ENCODE results near the gene HYPK.
A peak's percentile ranks its signal among the peaks of the same experiment; 100 is the strongest.

The HYPK gene

GRCh38 chr15:43800286-43801141, at the start of gene HYPK:
TSS of gene HYPK (plus strand) at chr15:43800599. CDS start at chr15:43800623, 24 bp downstream.
- peak; percentile 90 for DNase-seq

DNA sequence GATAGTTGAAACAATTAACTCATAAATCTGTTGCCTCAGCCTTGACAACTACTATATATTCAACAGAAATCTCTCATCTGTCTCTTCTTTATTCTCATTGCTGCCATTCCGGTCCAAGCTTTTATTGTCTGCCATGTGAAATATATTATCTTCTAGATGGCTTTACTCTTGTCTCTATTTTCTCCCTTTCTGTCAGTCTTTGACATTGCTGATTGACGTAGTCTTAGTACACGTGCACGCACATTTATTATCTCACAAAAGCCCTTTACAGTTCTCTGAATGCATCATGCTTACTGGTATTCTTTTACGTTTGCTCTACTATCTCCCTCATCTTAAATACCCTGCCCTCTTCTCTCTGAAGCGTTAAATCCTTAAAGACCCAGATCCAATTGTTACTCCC, 48.5 kb upstream of the HYPK start:
- no peak for DNase-seq

DNA sequence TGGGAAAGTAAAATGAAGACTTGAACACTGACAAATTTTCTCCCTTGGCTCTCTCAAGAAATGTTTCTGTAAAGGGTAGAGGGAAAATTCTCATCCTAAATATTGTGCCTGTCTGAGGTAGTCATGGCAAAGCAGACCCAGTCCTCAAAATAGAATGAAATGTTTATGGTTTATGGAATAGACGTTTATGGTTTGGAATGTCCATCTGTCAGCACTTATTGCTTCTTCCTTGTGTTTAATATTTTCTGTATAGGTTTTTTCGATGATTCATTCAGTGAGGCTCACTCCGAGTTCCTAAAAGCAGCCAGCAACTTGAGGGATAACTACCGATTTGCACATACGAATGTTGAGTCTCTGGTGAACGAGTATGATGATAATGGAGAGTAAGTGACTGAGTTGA, 37.6 kb upstream of the HYPK start:
- DNase-seq, result no peak

- DNase-seq, result no peak
These were observed 36.5 kb upstream of the HYPK start for GRCh38 chr15:43763819-43764446.

GRCh38 chr15:43769584-43770228, 30.7 kb upstream of the HYPK start:
- peak; percentile 65 for DNase-seq

DNA sequence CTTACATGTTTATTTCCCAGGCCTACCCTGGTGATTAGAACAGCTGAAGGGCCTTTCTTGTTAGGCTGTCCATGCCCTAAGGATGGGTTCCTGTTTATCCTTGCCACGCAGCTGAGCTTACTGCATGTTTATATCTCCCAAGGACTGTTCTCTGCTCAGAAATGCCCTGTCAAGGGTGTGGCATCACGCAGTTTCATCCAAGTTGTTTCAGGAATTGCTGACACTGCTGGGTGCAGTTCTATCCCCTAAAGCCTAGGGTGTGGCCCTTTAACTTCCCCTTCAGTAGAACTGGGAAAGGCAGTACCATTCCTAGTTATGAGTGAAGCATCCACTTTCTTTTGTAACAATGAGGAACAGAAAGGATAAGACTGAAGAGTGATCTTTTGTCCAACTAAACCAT, 28.6 kb upstream of the HYPK start:
- peak; percentile 87 for DNase-seq

DNA sequence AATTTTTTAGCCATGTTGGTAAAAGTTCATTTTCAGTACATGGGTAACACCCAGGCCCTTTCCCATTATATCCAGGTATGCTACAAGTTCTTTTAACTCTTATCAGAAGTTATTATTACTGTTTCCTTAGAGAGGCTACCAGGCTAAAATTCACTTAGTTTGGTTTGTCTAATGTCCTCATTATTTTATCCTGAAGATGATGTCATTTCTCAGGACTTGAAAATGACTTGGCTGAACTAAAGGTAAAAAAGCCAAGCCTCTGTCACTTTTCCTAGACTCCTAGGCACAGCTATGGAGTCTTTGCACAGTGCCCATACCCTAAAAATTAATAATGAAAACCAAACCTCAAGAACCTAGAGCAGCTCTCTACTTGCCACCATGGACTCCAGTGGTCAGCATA, 27.8 kb upstream of the HYPK start:
- DNase-seq, result no peak

GRCh38 chr15:43774062-43774461, 26.3 kb upstream of the HYPK start:
- no peak for DNase-seq

GRCh38 chr15:43775411-43775965, 24.9 kb upstream of the HYPK start:
- peak; percentile 16 for DNase-seq

DNA sequence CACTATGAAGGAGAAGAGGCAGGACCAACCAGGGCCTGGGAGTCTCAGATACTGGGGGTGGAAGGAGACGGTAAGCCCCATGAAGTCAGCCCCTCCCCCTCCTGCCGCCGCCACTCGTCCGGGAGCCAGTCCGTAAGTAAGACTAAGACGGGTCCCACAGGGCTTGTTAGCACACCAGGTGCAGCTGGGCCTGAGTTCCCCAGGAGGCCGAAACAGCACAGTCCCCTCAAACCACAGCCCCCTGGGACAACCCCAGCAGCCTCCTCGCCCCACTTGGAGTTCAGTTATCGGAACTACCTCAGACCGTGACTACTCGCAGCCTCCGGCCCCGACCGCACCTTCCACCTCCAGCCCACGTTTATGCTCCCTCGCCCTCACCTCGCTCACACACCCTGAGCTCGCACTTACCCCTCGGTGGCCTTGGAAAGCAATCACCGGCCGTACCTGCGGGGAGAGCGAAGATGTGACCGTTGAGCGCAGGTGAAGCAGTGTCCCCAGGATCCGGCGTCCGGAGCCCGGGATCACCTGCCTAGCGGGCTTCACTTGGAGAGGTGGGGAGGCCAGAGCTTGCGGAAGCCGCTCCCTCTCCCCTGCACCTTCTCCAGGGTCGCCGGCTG, 24.2 kb upstream of the HYPK start:
- DNase-seq, result no peak

DNA sequence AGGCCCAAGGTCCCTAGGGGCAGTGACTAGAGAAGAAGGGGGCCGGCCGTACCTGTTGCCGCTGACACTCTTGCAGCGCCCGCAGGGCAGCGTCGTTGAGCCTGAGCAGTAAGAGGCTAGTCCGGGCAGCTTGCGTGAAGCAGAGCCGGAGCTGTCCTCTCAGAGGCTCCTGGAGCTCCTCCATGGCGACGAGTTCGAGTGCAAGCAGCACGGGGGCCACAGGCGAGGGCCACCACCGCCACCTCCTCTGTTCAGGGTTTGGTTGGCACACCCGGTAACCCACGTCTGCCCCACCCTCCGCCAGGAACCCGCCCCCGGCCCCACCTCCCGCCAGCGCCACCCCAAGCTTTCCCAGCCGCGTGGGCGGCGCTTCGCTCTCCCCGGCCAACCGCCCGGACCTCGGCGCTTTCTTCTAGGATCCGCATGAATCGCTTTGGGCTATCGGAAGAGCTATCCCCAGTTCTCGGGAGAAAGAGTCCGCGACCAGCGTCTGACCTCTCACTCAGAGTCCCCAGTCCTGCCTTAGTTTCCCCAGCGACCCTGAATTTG, 23.6 kb upstream of the HYPK start, which contains the start of gene ELL3:
TSS of gene ELL3 (minus strand) at position 249 of the 549 bp plus-strand sequence. CDS start at position 184, 65 bp downstream.
- DNase-seq, result peak; percentile 89

- DNase-seq, result peak; percentile 70
These were observed 23.0 kb upstream of the HYPK start for GRCh38 chr15:43777267-43777914.

GRCh38 chr15:43779016-43779415, 21.4 kb upstream of the HYPK start:
- no peak for DNase-seq

DNA sequence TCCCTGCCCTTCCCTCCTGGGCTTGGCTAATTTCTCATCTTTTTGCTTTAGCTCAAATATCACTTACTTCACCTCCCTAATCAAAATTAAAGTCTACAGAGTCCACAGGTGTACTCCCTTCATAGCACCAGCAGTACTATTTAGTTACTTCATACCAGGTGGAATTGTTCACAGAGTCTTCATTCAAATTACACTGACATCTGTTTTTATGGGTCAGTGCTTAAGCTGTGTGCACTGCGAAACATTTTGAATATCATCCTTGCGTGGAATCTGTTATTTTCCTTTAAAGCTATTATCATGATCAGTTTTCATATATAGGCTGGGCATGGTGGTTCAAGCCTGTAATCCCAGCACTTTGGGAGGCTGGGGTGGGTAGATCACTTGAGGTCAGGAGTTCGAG, 11.0 kb upstream of the HYPK start:
- no peak for DNase-seq

DNA sequence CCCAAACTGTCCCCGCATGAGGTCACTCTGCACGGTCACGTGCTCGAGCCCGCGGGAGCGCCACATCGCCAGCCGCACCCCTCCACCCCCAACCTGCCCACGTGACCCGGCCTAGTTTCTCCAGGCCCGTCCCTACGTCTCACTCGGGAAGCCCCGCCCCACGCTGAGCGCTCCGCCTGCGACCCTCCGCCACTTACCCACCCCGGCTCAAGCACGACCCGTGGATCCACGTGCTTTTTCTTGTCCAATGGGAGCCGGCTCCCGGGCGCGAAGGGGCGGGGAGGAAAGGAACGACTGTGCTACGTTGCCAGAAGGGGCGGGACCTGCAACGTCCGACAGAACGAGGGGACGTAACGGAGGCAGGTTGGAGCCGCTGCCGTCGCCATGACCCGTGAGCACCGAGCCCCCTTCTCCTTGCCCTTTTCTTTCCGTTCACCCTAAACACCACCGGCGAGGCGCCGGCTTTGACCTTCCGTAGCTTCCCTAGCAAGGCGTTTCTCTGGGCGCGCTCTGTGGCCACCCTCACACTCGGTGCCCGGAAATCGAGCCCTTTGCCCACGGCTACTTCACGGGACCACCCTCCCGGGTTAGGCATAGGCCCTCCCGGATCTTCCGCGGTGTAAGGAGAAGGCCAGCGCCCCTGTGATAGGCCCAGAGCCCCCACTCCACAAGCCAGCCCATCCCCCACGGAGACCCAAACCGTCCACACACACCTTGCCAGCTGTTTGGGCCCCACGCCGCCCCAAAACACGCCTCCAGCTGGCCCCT, 8.2 kb upstream of the HYPK start, which contains the start of gene SERF2:
TSS of gene SERF2 (plus strand) at position 328 of the 768 bp plus-strand sequence. CDS start at position 385, 57 bp downstream.
- peak; percentile 100 for DNase-seq

DNA sequence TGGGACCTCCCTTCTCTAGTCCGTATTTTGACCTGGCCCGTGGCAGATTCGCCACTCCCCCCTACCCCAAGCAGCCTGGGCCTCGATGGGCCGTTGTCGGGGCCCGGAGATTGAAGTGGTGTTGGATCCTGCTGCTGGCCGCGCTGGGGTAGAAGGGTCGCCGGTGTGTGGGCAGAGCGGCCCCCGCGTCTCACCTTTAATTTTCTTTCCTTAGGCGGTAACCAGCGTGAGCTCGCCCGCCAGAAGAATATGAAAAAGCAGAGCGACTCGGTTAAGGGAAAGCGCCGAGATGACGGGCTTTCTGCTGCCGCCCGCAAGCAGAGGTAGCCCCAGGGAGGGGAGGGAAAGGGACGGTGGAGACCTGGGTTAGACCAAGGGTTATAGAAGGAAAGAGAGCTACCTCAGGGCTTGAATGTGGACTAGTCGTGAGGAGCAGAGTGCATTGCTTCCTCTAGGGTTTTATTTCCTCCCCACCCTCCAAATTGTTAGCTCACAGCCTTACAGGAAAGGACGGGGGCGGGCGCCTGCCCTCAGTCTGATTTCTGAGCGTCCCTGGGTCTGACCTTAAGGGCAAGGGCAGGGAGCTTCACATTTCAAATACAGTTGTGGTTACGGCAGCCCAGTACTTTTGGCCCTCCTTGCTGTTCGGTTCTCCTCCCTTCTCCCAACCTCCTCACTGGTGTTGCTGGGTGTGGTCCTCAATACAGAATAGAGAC, 7.5 kb upstream of the HYPK start:
- DNase-seq, result peak; percentile 73

GRCh38 chr15:43793647-43794046, 6.8 kb upstream of the HYPK start:
- no peak for DNase-seq

GRCh38 chr15:43794269-43795037, 5.9 kb upstream of the HYPK start:
- DNase-seq, result no peak

- no peak for DNase-seq
These were observed 5.2 kb upstream of the HYPK start for GRCh38 chr15:43795197-43795596.

- DNase-seq, result no peak
These were observed 4.4 kb upstream of the HYPK start for GRCh38 chr15:43795997-43796396.

All from suppressor macrophage treated with lipopolysaccharide for 4 hours (primary cell).